Panc1 (cell line): ENCODE data around the gene HEPH. TPM values are rescaled to one million over a fixed set of nuclear protein-coding genes. Genes with fewer than 3 reads are reported as not detected.

ENCODE experiments used
- ATAC-seq: fragments of 200-7000 bp; cut with Tn5 transposase; 2 replicates; pipeline ENCODE4 v1.9.1; 2020; ENCODE audit warnings: mild to moderate bottlenecking, moderate library complexity
- BruUV-seq: library from RNA; stranded (reverse); fragments of 400-500 nt; replicated peaks from 2 replicates; lab custom pipeline; 2021; lab: Mats Ljungman, UMichigan
- CTCF ChIA-PET: fragments of 300-600 bp; sonication (Branson Sonifier 250); formaldehyde crosslinking; loops from one replicate; lab custom pipeline; 2022; ENCODE audit warnings: antibody characterized with exemption; lab: Charles Lee
- POLR2A ChIA-PET: fragments of 300-600 bp; sonication (Branson Sonifier 250); formaldehyde crosslinking; loops from one replicate; lab custom pipeline; 2022; ENCODE audit warnings: antibody characterized with exemption; lab: Charles Lee
- DNase-seq: peaks from one replicate; pipeline ENCODE4 v3.0.0-alpha.2; 2010; ENCODE audit warnings: low read depth, low spot score
- H3K27ac ChIP-seq: 2 replicates; pipeline ENCODE4 v1.5.1; 2011; ENCODE audit warnings: mild to moderate bottlenecking, low read length, inconsistent platforms
- H3K27me3 ChIP-seq: fragments of 200-500 bp; sonication (Bioruptor generic); 2 replicates; pipeline ENCODE4 v1.6.0; 2014; ENCODE audit warnings: low read length, inconsistent platforms; ENCODE audit not compliant: control insufficient read depth, insufficient read depth
- H3K36me3 ChIP-seq: fragments of 200-500 bp; sonication (Bioruptor generic); 2 replicates; pipeline ENCODE4 v1.5.1; 2014; ENCODE audit warnings: inconsistent platforms, mild to moderate bottlenecking, low read length, moderate library complexity; ENCODE audit not compliant: control insufficient read depth, insufficient read depth
- H3K4me1 ChIP-seq: 2 replicates; pipeline ENCODE4 v1.5.1; 2011; ENCODE audit warnings: inconsistent platforms, mild to moderate bottlenecking, low read length, moderate library complexity; ENCODE audit not compliant: control insufficient read depth, insufficient read depth
- H3K4me3 ChIP-seq, 2 experiments: 2 replicates each; pipeline ENCODE4 v1.5.1; 2011 to 2012; ENCODE audit warnings: low read depth in 2 of 2, low read length in 2 of 2, mild to moderate bottlenecking in 2 of 2, inconsistent platforms in 1 of 2, moderate library complexity in 1 of 2
- H3K9me3 ChIP-seq: fragments of 200-500 bp; sonication (Bioruptor generic); 2 replicates; pipeline ENCODE4 v1.5.1; 2014; ENCODE audit warnings: low read depth, mild to moderate bottlenecking, inconsistent platforms, low read length, moderate library complexity; ENCODE audit not compliant: control insufficient read depth, insufficient read depth
- CTCF ChIP-seq: fragments of 450-650 bp; IDR thresholded peaks from 2 replicates; pipeline ENCODE4 v1.5.1; 2017; ENCODE audit warnings: mild to moderate bottlenecking
- POLR2AphosphoS5 ChIP-seq: IDR thresholded peaks from 2 replicates; pipeline ENCODE4 v1.6.1; 2012; ENCODE audit warnings: mild to moderate bottlenecking, low read depth, low read length, moderate library complexity
- REST ChIP-seq, 2 experiments: IDR thresholded peaks; 2 replicates each; pipeline ENCODE4 v1.6.1; 2011 to 2012; ENCODE audit warnings: low read depth in 2 of 2, control low read depth in 1 of 2, low read length in 1 of 2, mild to moderate bottlenecking in 1 of 2, moderate library complexity in 1 of 2; ENCODE audit not compliant: insufficient read depth in 1 of 2
- SIN3A ChIP-seq: IDR thresholded peaks from 2 replicates; pipeline ENCODE4 v1.6.1; 2012; ENCODE audit warnings: low read depth, mild to moderate bottlenecking, low read length, moderate library complexity, borderline replicate concordance; ENCODE audit not compliant: insufficient read depth
- TCF7L2 ChIP-seq: IDR thresholded peaks from 2 replicates; pipeline ENCODE4 v1.6.1; 2011; ENCODE audit warnings: mild to moderate bottlenecking, low read depth, low read length, inconsistent platforms
- in situ Hi-C: cut with HindIII; loops from 2 replicates; pipeline ENCODE4 v1.10.0; 2016; ENCODE audit warnings: low sequenced_read_pairs, low pct_unique_long_range_greater_than_20kb
- intact Hi-C: fragments of 100-400 bp; cut with micrococcal nuclease; formaldehyde crosslinking; loops from one replicate; pipeline ENCODE4 v1.10.0; 2022; ENCODE audit not compliant: unreplicated experiment
- total RNA-seq: library from RNA; stranded (reverse); gene quantifications from one replicate; pipeline ENCODE4 v1.2.1, GENCODE V29; 2021; ENCODE audit not compliant: unreplicated experiment

The HEPH gene
- total RNA-seq, 1 experiment from 2014 or later = 0.08 TPM

GRCh38 chrX:66163447-66163846, 600 bp upstream of the HEPH start:
- no peaks in the 10 kb centered on the region for H3K9me3 ChIP-seq
- TF ChIP-seq REST (IDR thresholded peaks at IDR 0.05; ENCODE audit: insufficient read depth in 1 of 2, low read depth in 2 of 2, low read length in 1 of 2) = no peak
- no peak for TF ChIP-seq POLR2AphosphoS5
- no peak for TF ChIP-seq SIN3A
- no peak for TF ChIP-seq CTCF
- TF ChIP-seq TCF7L2 = no peak
- no peaks in the 10 kb centered on the region for H3K4me1 ChIP-seq
- in situ Hi-C loops = no loop called here
- intact Hi-C loops = no loop called here
- H3K27ac ChIP-seq = no peak overlapping the region
- no peaks in the 10 kb centered on the region for H3K36me3 ChIP-seq
- DNase-seq (no peak), ATAC-seq (no peak)
- ChIA-PET POLR2A (no interaction called here), CTCF (no interaction called here)
- no peak overlapping the region for H3K4me3 ChIP-seq
- no peaks in the 10 kb centered on the region for H3K27me3 ChIP-seq
- BruUV-seq = no TSS peak

- intact Hi-C loops = no loop called here
- Histone ChIP-seq H3K27me3 (no peaks in the 10 kb centered on the region), H3K9me3 (no peaks in the 10 kb centered on the region), H3K4me1 (no peaks in the 10 kb centered on the region), H3K36me3 (no peaks in the 10 kb centered on the region), H3K4me3 (no peak overlapping the region; a peak in 1 of 4 replicates), H3K27ac (no peak overlapping the region)
- no peak for ATAC-seq
- no peak for TF ChIP-seq TCF7L2
- TF ChIP-seq REST (IDR thresholded peaks at IDR 0.05; ENCODE audit: insufficient read depth in 1 of 2, low read depth in 2 of 2, low read length in 1 of 2) = no peak
- no peak for TF ChIP-seq POLR2AphosphoS5
- TF ChIP-seq CTCF = no peak
- TF ChIP-seq SIN3A = no peak
- ChIA-PET POLR2A (no interaction called here), CTCF (no interaction called here)
- in situ Hi-C loops = no loop called here
- no peak for DNase-seq
- BruUV-seq = no TSS peak
Observed at GRCh38 chrX:66164470-66164869, 423 bp downstream of the HEPH start.
